ENCODE results near the gene EGF. TPM values are rescaled to one million over a fixed set of nuclear protein-coding genes. Genes with fewer than 3 reads are reported as not detected.
"Not testable (repeated sequence)": the region's sequence is repeated elsewhere in the genome, so short reads cannot be mapped to it uniquely, and the experiment has no call there.

Gene EGF
- total RNA-seq, 2 experiments from 2014 or later, result not detected

DNA sequence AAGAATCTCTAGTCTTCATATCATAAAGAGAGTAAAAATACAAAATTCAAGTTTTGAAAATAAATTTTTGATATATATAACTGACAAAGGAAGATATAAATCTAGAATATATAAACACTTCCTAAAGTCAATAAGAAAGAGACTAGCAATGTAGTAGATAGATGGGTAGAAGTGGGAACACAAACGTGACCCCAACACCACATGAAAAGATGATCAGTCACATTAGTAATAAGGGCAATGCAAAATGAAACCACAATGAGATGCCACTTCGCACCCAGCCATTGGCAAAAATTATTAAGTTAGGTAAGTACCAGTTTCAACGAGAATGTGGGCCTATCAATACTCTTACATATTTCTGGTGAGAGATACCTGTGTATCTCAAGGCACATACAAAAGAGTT is 106.5 kb downstream of the EGF start:
- POLR2A ChIA-PET, result no interaction called here
- no peaks in the 10 kb centered on the region for H3K36me3 Mint-ChIP-seq (ENCODE audit: low read depth)
- no peak overlapping the region for H3K27ac Mint-ChIP-seq
- CTCF ChIA-PET, result interaction anchor here (0.6 to 1.4 kb wide), 2 partner anchors 21 to 335 kb away, joined by 4 to 5 read pairs; no protein-coding TSS in a partner anchor
- no peaks in the 10 kb centered on the region for H3K4me1 Mint-ChIP-seq
- no peak overlapping the region for H3K4me3 Mint-ChIP-seq
- DNase-seq, result no peak
- H3K27me3 Mint-ChIP-seq, result peaks cover 3% of the 10 kb centered on the region
- no peaks in the 10 kb centered on the region for H3K9me3 Mint-ChIP-seq

DNA sequence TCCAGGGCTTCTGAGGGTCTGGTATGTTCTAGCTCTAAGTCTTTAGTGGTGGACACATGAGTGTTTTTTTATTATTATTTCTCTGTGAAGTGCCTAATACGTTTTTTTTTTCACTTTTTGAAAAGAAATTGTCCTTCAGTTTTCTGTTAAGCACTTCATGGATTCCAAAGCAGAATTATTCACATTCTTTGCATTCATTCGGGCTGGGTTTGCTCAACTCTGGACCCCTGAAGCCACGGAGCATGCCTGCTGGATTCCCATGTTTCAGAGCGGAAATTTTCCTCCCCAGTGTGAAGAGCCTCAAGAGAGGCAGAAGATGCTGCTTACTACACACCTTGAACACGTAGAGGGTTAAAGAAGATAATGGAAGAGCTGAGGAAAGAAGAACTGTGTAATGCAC is 107.5 kb downstream of the EGF start:
- DNase-seq, result no peak
- Mint-ChIP-seq H3K27me3 (peaks cover 3% of the 10 kb centered on the region), H3K4me3 (no peak overlapping the region), H3K36me3 (ENCODE audit: low read depth) (no peaks in the 10 kb centered on the region), H3K27ac (no peak overlapping the region), H3K4me1 (no peaks in the 10 kb centered on the region), H3K9me3 (no peaks in the 10 kb centered on the region)
- ChIA-PET CTCF (interaction anchor here (0.7 to 1.4 kb wide), 4 partner anchors 14 to 296 kb away, joined by 3 to 5 read pairs (median 3); no protein-coding TSS in a partner anchor), POLR2A (no interaction called here)

DNA sequence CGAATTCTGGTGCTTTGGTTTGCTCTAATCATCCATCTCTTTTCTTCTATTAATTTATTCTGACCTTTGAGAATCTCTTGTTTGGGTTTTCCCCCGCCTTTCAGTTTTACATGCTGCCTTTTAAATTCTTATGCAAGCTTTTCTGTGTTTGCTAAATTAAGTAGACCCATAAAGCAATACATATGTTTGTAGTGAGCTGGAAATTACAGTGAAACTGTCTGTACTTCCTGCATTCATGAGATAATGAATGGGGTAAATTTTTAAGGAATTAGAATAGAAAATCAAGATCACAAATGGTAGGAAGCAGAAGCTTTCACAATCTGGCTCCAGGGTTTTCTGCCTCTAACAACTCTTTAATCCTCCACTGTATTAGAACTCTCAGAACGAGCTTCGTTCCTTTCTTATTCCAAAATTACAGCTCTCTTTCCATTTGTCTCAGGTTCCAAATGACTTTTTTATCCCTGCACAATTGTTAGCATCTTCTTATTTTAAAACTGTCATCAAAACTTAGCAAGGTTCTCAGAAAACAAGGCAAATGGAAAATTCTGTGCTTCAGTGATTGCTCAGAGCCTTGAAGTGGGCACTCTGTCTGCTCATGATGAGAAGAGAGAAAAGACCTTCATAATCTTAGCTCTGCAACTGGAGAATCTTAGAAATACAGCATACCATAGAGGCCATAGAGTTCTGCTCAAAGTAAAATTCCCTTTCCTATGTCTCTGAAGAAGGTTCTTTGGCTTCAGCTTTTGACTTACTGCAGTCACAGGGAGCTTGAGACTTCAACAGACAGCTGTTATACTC is 108.2 kb downstream of the EGF start:
- CTCF ChIA-PET, result interaction anchor here (0.7 to 1.4 kb wide), 5 partner anchors 11 to 295 kb away, joined by 3 to 5 read pairs (median 3); no protein-coding TSS in a partner anchor
- POLR2A ChIA-PET, result no interaction called here
- no peak overlapping the region for H3K27ac Mint-ChIP-seq
- H3K4me1 Mint-ChIP-seq, result no peaks in the 10 kb centered on the region
- peaks cover 3% of the 10 kb centered on the region for H3K27me3 Mint-ChIP-seq
- no peak overlapping the region for H3K4me3 Mint-ChIP-seq
- DNase-seq, result no peak
- no peaks in the 10 kb centered on the region for H3K36me3 Mint-ChIP-seq (ENCODE audit: low read depth)
- no peaks in the 10 kb centered on the region for H3K9me3 Mint-ChIP-seq

DNA sequence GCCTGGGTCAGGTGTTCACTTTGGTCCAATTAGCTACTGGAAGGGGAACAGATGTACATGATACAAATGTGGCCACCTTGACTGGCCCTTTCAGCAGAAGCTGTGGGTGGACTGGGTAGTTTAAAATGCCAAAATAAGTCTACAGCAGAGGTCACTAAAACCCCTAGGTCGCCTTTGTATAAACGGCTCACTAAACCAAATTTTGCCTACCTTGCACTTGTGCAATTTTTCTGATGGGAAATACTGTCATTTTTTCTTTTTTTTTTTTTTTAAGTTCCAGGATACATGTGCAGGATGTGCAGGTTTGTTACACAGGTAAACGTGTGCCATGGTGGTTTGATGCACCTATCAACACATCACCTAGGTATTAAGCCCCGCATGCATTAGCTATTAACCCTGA is 109.8 kb downstream of the EGF start:
- DNase-seq, result no peak
- Mint-ChIP-seq H3K4me1 (no peaks in the 10 kb centered on the region), H3K36me3 (ENCODE audit: low read depth) (no peaks in the 10 kb centered on the region), H3K9me3 (no peaks in the 10 kb centered on the region), H3K4me3 (no peak overlapping the region), H3K27ac (no peak overlapping the region), H3K27me3 (peaks cover 7% of the 10 kb centered on the region)
- ChIA-PET POLR2A (no interaction called here), CTCF (interaction anchor here (0.6 to 1.4 kb wide), 2 partner anchors 17 to 1004 kb away, joined by 3 to 4 read pairs; no protein-coding TSS in a partner anchor)

DNA sequence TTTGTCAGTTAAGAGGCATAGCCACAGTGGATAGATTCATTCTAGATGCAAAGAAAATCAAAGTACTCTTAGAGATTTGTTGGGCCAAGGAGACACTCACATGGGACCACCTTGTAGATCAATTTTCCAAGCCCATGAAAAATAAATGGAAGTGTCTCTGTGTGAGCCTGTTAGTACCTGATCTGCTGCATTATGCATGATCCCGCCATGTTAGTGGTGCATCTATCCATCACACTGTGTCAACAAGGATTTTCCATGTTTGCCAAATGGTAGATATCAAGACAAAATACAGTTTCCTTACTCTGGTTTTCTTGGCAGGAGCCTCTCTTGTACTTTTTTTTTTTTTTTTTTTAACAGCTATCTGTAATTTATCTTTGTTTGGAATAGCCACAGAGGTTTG is 112.4 kb downstream of the EGF start:
- Mint-ChIP-seq H3K9me3 (no peaks in the 10 kb centered on the region), H3K36me3 (ENCODE audit: low read depth) (no peaks in the 10 kb centered on the region), H3K27ac (no peak overlapping the region), H3K27me3 (peaks cover 13% of the 10 kb centered on the region), H3K4me3 (no peak overlapping the region), H3K4me1 (no peaks in the 10 kb centered on the region)
- CTCF ChIA-PET, result interaction anchor here (0.5 to 0.6 kb wide), 2 partner anchors 19 to 25 kb away, joined by 3 to 4 read pairs; no protein-coding TSS in a partner anchor
- DNase-seq, result no peak
- POLR2A ChIA-PET, result no interaction called here

DNA sequence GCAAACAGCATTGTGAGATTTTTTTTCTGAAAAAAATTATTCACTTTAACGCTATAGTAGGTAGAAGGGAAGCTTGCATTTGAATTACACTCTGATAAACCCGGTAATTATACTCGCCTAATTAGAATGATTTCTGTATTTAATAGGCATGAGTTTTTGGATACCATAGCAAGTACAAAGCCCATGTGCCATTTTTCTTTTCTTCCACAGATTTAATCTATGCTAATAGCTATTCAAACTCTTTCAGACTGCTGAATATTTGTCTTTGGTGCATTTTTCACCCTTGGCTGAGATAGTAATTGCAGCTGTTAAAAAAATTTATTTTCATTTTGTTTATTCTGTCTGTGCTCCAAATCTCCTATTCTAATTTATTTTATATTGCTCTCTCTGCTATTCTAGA is 113.0 kb downstream of the EGF start:
- CTCF ChIA-PET, result interaction anchor here (0.5 to 0.6 kb wide), 3 partner anchors 19 to 369 kb away, joined by 3 to 4 read pairs (median 3); no protein-coding TSS in a partner anchor
- no peaks in the 10 kb centered on the region for H3K9me3 Mint-ChIP-seq
- no peak for DNase-seq
- peaks cover 14% of the 10 kb centered on the region for H3K27me3 Mint-ChIP-seq
- H3K4me1 Mint-ChIP-seq, result no peaks in the 10 kb centered on the region
- no peak overlapping the region for H3K4me3 Mint-ChIP-seq
- no peak overlapping the region for H3K27ac Mint-ChIP-seq
- POLR2A ChIA-PET, result no interaction called here
- no peaks in the 10 kb centered on the region for H3K36me3 Mint-ChIP-seq (ENCODE audit: low read depth)

DNA sequence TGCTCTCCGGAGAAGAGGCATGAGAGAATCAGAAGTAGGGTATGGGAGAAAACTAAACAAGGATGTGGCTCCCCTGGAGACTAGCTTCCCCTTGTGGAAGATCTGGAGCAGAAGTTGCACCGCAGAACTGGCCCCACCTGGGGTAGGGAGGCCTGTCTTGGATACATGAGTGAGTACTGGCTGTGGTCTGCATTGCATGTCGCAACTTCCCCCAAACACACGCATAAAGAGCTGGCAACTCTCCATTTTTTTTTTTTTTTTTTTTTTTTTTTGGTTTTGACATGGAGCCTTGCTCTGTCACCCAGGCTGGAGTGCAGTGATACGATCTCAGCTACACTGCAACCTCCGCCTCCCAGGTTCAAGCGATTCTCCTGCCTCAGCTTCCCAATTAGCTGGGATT is 119.9 kb downstream of the EGF start:
- Mint-ChIP-seq H3K4me1 (peaks cover 16% of the 10 kb centered on the region), H3K27ac (no peak overlapping the region), H3K4me3 (no peak overlapping the region), H3K36me3 (ENCODE audit: low read depth) (peaks cover 1% of the 10 kb centered on the region), H3K27me3 (peaks cover 40% of the 10 kb centered on the region), H3K9me3 (peaks cover 7% of the 10 kb centered on the region)
- POLR2A ChIA-PET, result no interaction called here
- no peak for DNase-seq
- CTCF ChIA-PET, result no interaction called here

DNA sequence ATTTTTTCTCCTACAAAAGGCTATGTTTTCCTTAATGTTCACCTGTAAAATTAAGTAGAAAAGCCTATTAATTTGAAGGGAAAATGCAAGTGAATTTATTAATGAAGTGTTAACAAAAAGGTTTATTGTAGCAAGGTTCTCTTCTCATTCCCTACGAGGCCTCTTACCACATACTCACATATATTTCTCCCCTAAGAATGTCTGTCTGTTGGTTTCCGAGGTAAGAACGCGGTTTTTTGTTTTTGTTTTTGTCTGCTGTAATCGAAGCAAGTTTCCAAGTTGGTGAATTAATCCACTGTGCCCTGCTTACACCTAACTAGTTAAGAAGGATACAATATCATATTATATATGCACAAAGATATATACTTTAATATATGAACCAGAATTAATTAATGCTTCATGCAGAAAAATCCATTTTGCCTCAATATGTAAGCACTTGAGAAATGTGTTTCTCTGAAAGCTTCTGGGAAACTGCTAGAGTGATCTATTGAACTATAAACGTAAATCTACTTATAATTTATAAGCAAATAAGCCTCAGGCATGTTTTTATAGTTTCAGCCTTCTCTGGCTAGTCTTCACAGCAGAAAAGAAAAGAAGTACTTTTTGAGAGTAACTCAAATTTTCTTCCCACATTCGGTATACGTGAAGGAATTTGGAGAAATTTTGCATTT is 120.8 kb downstream of the EGF start:
- CTCF ChIA-PET, result interaction anchor here (0.9 kb wide), 1 partner anchor 16 kb away, joined by 3 read pairs; no protein-coding TSS in a partner anchor
- POLR2A ChIA-PET, result no interaction called here
- peaks cover 7% of the 10 kb centered on the region for H3K9me3 Mint-ChIP-seq
- H3K27me3 Mint-ChIP-seq, result peaks cover 40% of the 10 kb centered on the region
- no peak overlapping the region for H3K27ac Mint-ChIP-seq
- no peak for DNase-seq
- peaks cover 1% of the 10 kb centered on the region for H3K36me3 Mint-ChIP-seq (ENCODE audit: low read depth)
- H3K4me1 Mint-ChIP-seq, result peaks cover 16% of the 10 kb centered on the region
- no peak overlapping the region for H3K4me3 Mint-ChIP-seq

DNA sequence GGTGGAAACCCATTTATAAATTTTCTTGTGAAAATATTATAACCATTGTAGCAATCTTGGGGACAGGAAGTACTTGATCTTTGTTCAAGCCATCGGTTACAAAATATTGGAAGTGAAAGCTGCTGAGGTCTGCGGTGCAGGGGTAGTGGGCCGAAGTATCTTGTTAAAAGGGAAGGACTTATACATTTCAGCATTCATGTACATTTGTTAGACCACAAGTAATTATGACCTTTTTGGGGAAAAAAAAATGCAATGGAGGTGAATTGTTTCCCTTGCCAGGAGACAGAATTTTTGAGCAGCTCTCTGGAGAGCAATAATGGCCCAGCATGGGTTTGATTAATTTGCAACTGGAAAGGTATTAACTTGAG is 121.3 kb downstream of the EGF start:
- ChIA-PET POLR2A (no interaction called here), CTCF (interaction anchor here (0.6 to 0.9 kb wide), 2 partner anchors 15 to 1409 kb away, joined by 3 read pairs; no protein-coding TSS in a partner anchor)
- Mint-ChIP-seq H3K4me3 (no peak overlapping the region), H3K9me3 (peaks cover 7% of the 10 kb centered on the region), H3K36me3 (ENCODE audit: low read depth) (peaks cover 1% of the 10 kb centered on the region), H3K27me3 (peaks cover 40% of the 10 kb centered on the region), H3K27ac (no peak overlapping the region), H3K4me1 (peaks cover 16% of the 10 kb centered on the region)
- no peak for DNase-seq

DNA sequence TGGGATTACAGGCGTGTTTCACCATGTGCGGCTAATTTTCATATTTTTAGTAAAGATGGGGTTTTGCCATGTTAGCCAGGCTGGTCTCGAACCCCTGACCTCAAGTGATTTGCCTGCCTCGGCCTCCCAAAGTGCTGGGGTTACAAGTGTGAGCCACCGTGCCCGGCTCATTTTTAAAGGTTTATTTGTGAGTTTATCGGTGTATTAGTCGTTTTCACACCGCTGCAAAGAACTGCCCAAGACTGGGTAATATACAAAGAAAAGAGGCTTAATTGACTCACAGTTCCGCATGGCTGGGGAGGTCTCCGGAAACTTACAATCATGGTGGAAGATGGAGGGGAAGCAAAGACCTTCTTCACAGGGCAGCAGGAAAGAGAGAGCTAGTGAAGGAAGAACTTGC is 126.5 kb downstream of the EGF start:
- POLR2A ChIA-PET; H3K27ac Mint-ChIP-seq; H3K9me3 Mint-ChIP-seq; H3K4me1 Mint-ChIP-seq; H3K4me3 Mint-ChIP-seq; DNase-seq; H3K36me3 Mint-ChIP-seq (ENCODE audit: low read depth): not testable (repeated sequence)
- CTCF ChIA-PET, result interaction anchor here (1.0 to 3.0 kb wide), 2 partner anchors 10 to 11 kb away, joined by 3 to 10 read pairs; no protein-coding TSS in a partner anchor
- peaks cover 24% of the 10 kb centered on the region for H3K27me3 Mint-ChIP-seq

DNA sequence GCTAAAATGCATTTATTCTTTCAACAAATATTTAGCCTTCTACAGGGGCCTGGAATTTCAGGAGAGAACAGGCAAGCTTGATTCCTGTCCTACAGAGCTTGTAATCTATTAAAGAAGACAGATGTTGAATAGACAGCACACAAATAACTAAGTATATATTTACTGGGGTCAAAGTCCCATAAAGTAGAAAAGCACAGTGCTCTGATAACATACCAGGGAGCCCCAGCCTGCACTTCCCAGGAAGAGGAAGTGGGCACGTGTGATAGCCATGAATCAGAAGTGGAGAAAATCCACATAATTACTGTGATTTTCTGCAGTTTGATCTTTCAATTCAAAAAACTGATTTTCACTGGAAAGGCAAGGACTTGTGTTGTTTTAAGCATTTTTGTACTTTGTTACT is 129.1 kb downstream of the EGF start:
- no peak overlapping the region for H3K4me3 Mint-ChIP-seq
- POLR2A ChIA-PET, result no interaction called here
- DNase-seq, result no peak
- no peaks in the 10 kb centered on the region for H3K9me3 Mint-ChIP-seq
- no peaks in the 10 kb centered on the region for H3K36me3 Mint-ChIP-seq (ENCODE audit: low read depth)
- H3K4me1 Mint-ChIP-seq, result no peaks in the 10 kb centered on the region
- no peak overlapping the region for H3K27ac Mint-ChIP-seq
- H3K27me3 Mint-ChIP-seq, result peaks cover 10% of the 10 kb centered on the region
- CTCF ChIA-PET, result interaction anchor here (0.6 to 0.7 kb wide), 2 partner anchors 10 to 118 kb away, joined by 3 read pairs; no protein-coding TSS in a partner anchor

DNA sequence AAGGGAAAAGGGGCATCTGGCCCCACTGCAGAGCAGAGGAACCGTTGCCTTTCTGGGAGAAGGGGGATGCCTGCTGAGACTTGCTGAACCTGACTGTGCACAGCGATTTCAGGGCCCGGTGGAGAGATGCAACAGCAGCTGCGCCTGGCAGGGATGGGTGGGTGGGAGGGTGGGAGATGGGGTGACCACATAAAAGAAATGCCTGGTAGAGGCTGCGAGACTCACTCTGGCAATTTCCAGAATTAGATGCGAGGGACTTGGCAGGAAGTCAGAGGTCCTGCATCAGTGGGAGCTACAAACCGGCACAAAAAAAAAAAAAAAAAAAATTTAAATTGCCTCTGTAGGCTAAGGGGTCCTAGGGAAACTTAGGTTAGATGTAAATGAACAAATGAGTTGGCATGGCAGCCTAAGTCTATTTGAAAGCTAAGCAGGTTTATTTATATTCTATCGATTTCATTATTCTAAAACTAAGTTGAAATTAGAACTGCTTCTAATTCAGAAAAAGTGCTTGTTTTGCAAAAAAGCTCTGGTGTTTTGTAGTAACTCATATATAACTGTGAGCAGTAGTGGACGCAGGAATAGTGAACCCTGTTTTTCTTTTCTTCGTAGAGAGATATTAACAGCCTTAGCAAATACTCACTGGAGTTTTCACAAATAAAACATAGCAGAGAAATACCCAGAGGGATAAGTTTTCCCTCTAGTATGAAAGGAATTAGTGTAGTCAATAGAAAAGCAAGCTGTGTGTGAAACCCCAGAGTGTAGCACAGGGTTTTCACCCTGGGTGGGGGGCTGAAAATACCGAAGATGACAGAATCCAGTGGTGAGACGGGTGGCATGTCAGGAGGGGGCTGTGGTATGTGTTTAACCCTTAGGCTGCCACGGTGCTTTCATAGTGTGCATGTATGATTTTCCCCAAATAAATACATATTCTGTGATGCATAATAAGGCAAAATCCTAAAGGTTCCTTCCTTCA is 130.1 kb downstream of the EGF start:
- peaks cover 2% of the 10 kb centered on the region for H3K27me3 Mint-ChIP-seq
- no peaks in the 10 kb centered on the region for H3K36me3 Mint-ChIP-seq (ENCODE audit: low read depth)
- ChIA-PET POLR2A (no interaction called here), CTCF (interaction anchor here (0.6 to 1.0 kb wide), 4 partner anchors 9 to 620 kb away, joined by 3 to 5 read pairs (median 3); partner anchors contain the start of gene ELOVL6)
- H3K9me3 Mint-ChIP-seq, result no peaks in the 10 kb centered on the region
- H3K4me1 Mint-ChIP-seq, result no peaks in the 10 kb centered on the region
- H3K27ac Mint-ChIP-seq, result no peak overlapping the region
- H3K4me3 Mint-ChIP-seq, result no peak overlapping the region
- DNase-seq, result no peak

Data from activated CD4-positive, alpha-beta T cell treated with anti-CD3 and anti-CD28 coated beads, Interleukin-2, amount 10 ng/mL, durations not matched to agents 7 days and 5 days (primary cell).